Measurements from ENCODE around the gene SVIL. TPM values are rescaled to one million over a fixed set of nuclear protein-coding genes. Genes with fewer than 3 reads are reported as not detected.

The SVIL gene
- total RNA-seq, 1 experiment from 2014 or later = 15.3 TPM

DNA sequence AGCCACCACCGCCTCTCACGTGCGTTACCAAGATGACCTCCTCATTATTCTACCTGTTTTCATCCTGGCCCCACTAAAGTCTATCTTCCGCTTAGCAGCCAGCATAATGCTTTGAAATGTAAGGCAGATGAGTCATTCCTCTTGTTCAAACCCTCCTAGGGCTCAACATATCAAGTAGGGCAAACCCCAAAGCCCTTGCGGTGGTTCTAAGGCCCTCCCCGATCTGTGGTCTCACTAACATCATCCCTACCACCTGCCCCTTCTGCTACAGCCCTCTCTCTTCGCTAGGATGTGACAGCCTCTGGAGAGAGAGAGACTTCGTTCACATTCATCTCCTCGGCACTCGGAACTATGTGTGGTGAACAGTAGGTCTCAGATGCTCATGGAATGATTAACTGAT, 94.8 kb downstream of the SVIL start:
- Histone ChIP-seq H2AFZ (ENCODE audit: low read length) (no peak overlapping the region), H2AK5ac (ENCODE audit: insufficient read length, low read length) (no peak overlapping the region), H3K23me2 (ENCODE audit: insufficient read length, low read depth, low read length, poor library complexity, severe bottlenecking) (no peaks in the 10 kb centered on the region), H3K79me1 (ENCODE audit: insufficient read depth, low read depth, low read length, poor library complexity, severe bottlenecking) (no peaks in the 10 kb centered on the region), H2BK15ac (ENCODE audit: low read depth, low read length) (no peak overlapping the region), H3K4me1 (ENCODE audit: insufficient read depth, low read length) (peaks cover 3% of the 10 kb centered on the region; the same call in 1 of the 2 replicates), H4K20me1 (ENCODE audit: control insufficient read depth, insufficient read depth, insufficient read length) (no peaks in the 10 kb centered on the region), H3K4me2 (ENCODE audit: insufficient read depth, insufficient read length, low read length) (no peak overlapping the region), H2BK120ac (ENCODE audit: low read depth, low read length, poor library complexity, severe bottlenecking) (no peak overlapping the region), H3K27me3 (ENCODE audit: insufficient read depth, low read length) (no peaks in the 10 kb centered on the region), H2BK20ac (ENCODE audit: low read depth, low read length, poor library complexity, severe bottlenecking) (no peak overlapping the region), H3K9ac (ENCODE audit: extremely low read depth, insufficient read length, low read length) (no peak overlapping the region), H3K79me2 (ENCODE audit: insufficient read depth, low read length) (no peaks in the 10 kb centered on the region), H3K18ac (ENCODE audit: insufficient read length, low read depth, low read length) (no peak overlapping the region), H3K4ac (ENCODE audit: low read depth, low read length) (no peak overlapping the region), H4K91ac (ENCODE audit: insufficient read length, low read depth, low read length) (no peak overlapping the region), H3T11ph (ENCODE audit: low read length) (no peak overlapping the region), H2BK12ac (ENCODE audit: insufficient read length, low read depth, low read length) (no peak overlapping the region), H3K9me3 (ENCODE audit: control insufficient read depth, low read depth, low read length) (no peaks in the 10 kb centered on the region), H4K8ac (replicated peaks; ENCODE audit: insufficient read length, low read depth, low read length) (no peak overlapping the region), H2BK5ac (ENCODE audit: insufficient read length, low read length) (no peak overlapping the region), H3K23ac (ENCODE audit: insufficient read length, low read depth, low read length) (no peak overlapping the region), H3K27ac (ENCODE audit: insufficient read length, low read depth, low read length) (no peak overlapping the region), H3K56ac (ENCODE audit: insufficient read length, low read depth, low read length) (no peak overlapping the region), H4K5ac (ENCODE audit: insufficient read length, low read depth, low read length) (no peak overlapping the region), H3K14ac (ENCODE audit: insufficient read depth, low read length) (no peak overlapping the region)
- Mint-ChIP-seq H3K4me1 (peaks cover 31 to 37% of the 10 kb centered on the region in 2 experiments), H3K27me3 (ENCODE audit: low read depth) (no peaks in the 10 kb centered on the region), H3K27ac (no peak overlapping the region), H3K9me3 (no peaks in the 10 kb centered on the region), H3K4me3 (no peak overlapping the region), H3K36me3 (ENCODE audit: insufficient read depth in 1 of 3, low read depth in 3 of 3) (no peaks in the 10 kb centered on the region)
- TF ChIP-seq, protein P1, sequence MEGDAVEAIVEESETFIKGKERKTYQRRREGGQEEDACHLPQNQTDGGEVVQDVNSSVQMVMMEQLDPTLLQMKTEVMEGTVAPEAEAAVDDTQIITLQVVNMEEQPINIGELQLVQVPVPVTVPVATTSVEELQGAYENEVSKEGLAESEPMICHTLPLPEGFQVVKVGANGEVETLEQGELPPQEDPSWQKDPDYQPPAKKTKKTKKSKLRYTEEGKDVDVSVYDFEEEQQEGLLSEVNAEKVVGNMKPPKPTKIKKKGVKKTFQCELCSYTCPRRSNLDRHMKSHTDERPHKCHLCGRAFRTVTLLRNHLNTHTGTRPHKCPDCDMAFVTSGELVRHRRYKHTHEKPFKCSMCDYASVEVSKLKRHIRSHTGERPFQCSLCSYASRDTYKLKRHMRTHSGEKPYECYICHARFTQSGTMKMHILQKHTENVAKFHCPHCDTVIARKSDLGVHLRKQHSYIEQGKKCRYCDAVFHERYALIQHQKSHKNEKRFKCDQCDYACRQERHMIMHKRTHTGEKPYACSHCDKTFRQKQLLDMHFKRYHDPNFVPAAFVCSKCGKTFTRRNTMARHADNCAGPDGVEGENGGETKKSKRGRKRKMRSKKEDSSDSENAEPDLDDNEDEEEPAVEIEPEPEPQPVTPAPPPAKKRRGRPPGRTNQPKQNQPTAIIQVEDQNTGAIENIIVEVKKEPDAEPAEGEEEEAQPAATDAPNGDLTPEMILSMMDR (conservative IDR thresholded peaks at IDR 0.05) = no peak
- no peak for DNase-seq
- WGBS (ENCODE audit: extremely low coverage, insufficient read length, low lambda C conversion rate) = no CpG with 5 or more reads among the region's 10 CpGs
